ENCODE data around the gene MATCAP1.

MATCAP1 gene

GRCh38 chr16:67183627-67184452 is at the start of gene MATCAP1:
Gene MATCAP1 (minus strand): TSS chr16:67183963. CDS start chr16:67180610, 3,353 bp downstream.
- DNase-seq: peak; percentile 93

GRCh38 chr16:67230809-67231660 is 47.3 kb upstream of the MATCAP1 start:
- no peak for DNase-seq

GRCh38 chr16:67229906-67230808 is 46.4 kb upstream of the MATCAP1 start:
- DNase-seq: no peak

GRCh38 chr16:67228905-67229304 is 45.1 kb upstream of the MATCAP1 start:
- DNase-seq: no peak

- no peak for DNase-seq
Observed at GRCh38 chr16:67228034-67228785, 44.4 kb upstream of the MATCAP1 start.

GRCh38 chr16:67227567-67227921 is 43.8 kb upstream of the MATCAP1 start:
- no peak for DNase-seq

- peak; percentile 81 for DNase-seq
Observed at GRCh38 chr16:67226804-67227566, 43.2 kb upstream of the MATCAP1 start, which contains the start of gene TMEM208. Gene TMEM208 (plus strand): TSS chr16:67227130. CDS start chr16:67227219, 89 bp downstream.

GRCh38 chr16:67226295-67226803 is 42.6 kb upstream of the MATCAP1 start:
- no peak for DNase-seq

GRCh38 chr16:67223992-67224391 is 40.2 kb upstream of the MATCAP1 start:
- no peak for DNase-seq

GRCh38 chr16:67216612-67217490 is 33.1 kb upstream of the MATCAP1 start:
- DNase-seq: no peak

GRCh38 chr16:67215706-67216105 is 31.9 kb upstream of the MATCAP1 start:
- no peak for DNase-seq

- DNase-seq: no peak
Observed at GRCh38 chr16:67213197-67214019, 29.6 kb upstream of the MATCAP1 start.

- DNase-seq: no peak
Observed at GRCh38 chr16:67212766-67213165, 29.0 kb upstream of the MATCAP1 start.

- no peak for DNase-seq
Observed at GRCh38 chr16:67211674-67212073, 27.9 kb upstream of the MATCAP1 start.

GRCh38 chr16:67210069-67210937 is 26.5 kb upstream of the MATCAP1 start:
- DNase-seq: no peak

GRCh38 chr16:67209565-67209964 is 25.8 kb upstream of the MATCAP1 start:
- DNase-seq: no peak

- DNase-seq: no peak
Observed at GRCh38 chr16:67208154-67208896, 24.6 kb upstream of the MATCAP1 start.

Measured in NCI-H526 treated with DMSO at 0.1 percent for 48 hours (cell line).